Measurements from ENCODE around the gene CPEB3. TPM values are rescaled to one million over a fixed set of nuclear protein-coding genes. Genes with fewer than 3 reads are reported as not detected.

CPEB3 gene
- total RNA-seq, 1 donor from 2014 or later = 2.2 TPM

DNA sequence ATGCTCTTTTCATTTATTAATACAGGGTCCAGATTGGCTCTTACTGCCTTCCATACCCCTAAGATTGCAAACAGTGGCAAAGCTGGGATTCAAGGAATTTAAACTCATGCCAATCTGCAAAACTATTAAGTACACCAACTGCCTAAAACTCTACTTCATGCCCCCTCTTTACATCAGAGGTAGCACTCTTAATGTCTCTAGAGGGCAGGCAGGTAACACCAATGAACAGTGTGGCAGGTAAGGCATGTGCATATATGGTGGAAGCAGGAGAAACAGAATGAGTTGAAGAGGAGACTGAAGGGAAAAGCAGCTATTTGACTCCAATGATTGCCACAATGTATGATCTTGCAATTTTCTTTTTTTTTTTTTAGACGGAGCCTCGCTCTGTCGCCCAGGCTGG, 210.6 kb downstream of the CPEB3 start:
- Mint-ChIP-seq H3K4me1 (peaks cover 3% of the 10 kb centered on the region), H3K4me3 (no peak overlapping the region), H3K9me3 (no peaks in the 10 kb centered on the region), H3K27me3 (ENCODE audit: insufficient read depth, low read depth) (no peaks in the 10 kb centered on the region), H3K36me3 (no peaks in the 10 kb centered on the region), H3K27ac (no peak overlapping the region)
- Histone ChIP-seq H4K20me1 (ENCODE audit: low read depth) (no peaks in the 10 kb centered on the region), H3K36me3 (no peaks in the 10 kb centered on the region), H3K9ac (no peak overlapping the region), H3K4me1 (no peaks in the 10 kb centered on the region), H3K27ac (no peak overlapping the region), H3K4me2 (no peak overlapping the region), H3F3A (ENCODE audit: low read depth) (no peaks in the 10 kb centered on the region), H3K9me3 (ENCODE audit: low read depth) (no peaks in the 10 kb centered on the region), H3K4me3 (no peak overlapping the region), H3K79me2 (ENCODE audit: low read depth) (no peaks in the 10 kb centered on the region), H2AFZ (replicated peaks) (no peak overlapping the region), H3K27me3 (no peaks in the 10 kb centered on the region)
- no peak for TF ChIP-seq EZH2 (IDR thresholded peaks at IDR 0.05)
- no peak for TF ChIP-seq EZH2phosphoT487 (IDR thresholded peaks at IDR 0.05)
- TF ChIP-seq CTCF (IDR thresholded peaks at IDR 0.05) = no peak
- no peak for DNase-seq (ENCODE audit: low spot score)

- Histone ChIP-seq H3K4me3 (no peak overlapping the region), H3F3A (ENCODE audit: low read depth) (no peaks in the 10 kb centered on the region), H3K9me3 (ENCODE audit: low read depth) (no peaks in the 10 kb centered on the region), H3K36me3 (no peaks in the 10 kb centered on the region), H3K27ac (no peak overlapping the region), H3K79me2 (ENCODE audit: low read depth) (no peaks in the 10 kb centered on the region), H3K27me3 (no peaks in the 10 kb centered on the region), H3K9ac (no peak overlapping the region), H3K4me1 (no peaks in the 10 kb centered on the region), H2AFZ (replicated peaks) (no peak overlapping the region), H3K4me2 (no peak overlapping the region), H4K20me1 (ENCODE audit: low read depth) (no peaks in the 10 kb centered on the region)
- Mint-ChIP-seq H3K9me3 (no peaks in the 10 kb centered on the region), H3K27me3 (ENCODE audit: insufficient read depth, low read depth) (no peaks in the 10 kb centered on the region), H3K27ac (no peak overlapping the region), H3K36me3 (no peaks in the 10 kb centered on the region), H3K4me3 (no peak overlapping the region), H3K4me1 (peaks cover 3% of the 10 kb centered on the region)
- no peak for TF ChIP-seq EZH2 (IDR thresholded peaks at IDR 0.05)
- no peak for TF ChIP-seq EZH2phosphoT487 (IDR thresholded peaks at IDR 0.05)
- TF ChIP-seq CTCF (IDR thresholded peaks at IDR 0.05) = no peak
- DNase-seq (ENCODE audit: low spot score) = no peak
Measured at GRCh38 chr10:92079003-92079402, 211.9 kb downstream of the CPEB3 start.

DNA sequence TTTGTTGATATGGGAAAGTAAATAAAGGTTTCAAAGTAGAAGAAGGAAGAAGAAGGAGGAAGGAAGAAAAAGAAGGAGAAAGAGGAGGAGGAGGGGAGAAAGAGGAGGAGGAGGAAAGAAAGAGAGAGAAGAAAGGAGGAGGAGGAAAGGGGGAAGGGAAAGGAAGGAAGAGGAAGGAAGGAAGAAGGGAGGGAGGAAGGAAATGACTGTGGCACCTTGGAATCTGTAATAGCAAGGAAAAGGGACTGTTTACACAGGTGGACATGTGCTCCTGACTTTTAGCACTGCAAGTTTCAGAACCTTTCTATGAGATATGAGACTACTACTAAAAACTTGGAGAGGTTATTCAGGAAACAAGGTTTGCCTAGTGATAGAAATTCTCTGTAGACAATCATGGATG, 214.2 kb downstream of the CPEB3 start:
- DNase-seq (ENCODE audit: low spot score) = no peak
- Histone ChIP-seq H3F3A (ENCODE audit: low read depth) (no peaks in the 10 kb centered on the region), H3K27me3 (no peaks in the 10 kb centered on the region), H3K27ac (no peak overlapping the region), H2AFZ (replicated peaks) (no peak overlapping the region), H3K9ac (no peak overlapping the region), H3K4me1 (no peaks in the 10 kb centered on the region), H3K9me3 (ENCODE audit: low read depth) (no peaks in the 10 kb centered on the region), H3K4me2 (no peak overlapping the region), H4K20me1 (ENCODE audit: low read depth) (no peaks in the 10 kb centered on the region), H3K79me2 (ENCODE audit: low read depth) (no peaks in the 10 kb centered on the region), H3K36me3 (no peaks in the 10 kb centered on the region), H3K4me3 (no peak overlapping the region)
- H3K27me3 Mint-ChIP-seq (ENCODE audit: insufficient read depth, low read depth) = no peaks in the 10 kb centered on the region
- H3K36me3 Mint-ChIP-seq = no peaks in the 10 kb centered on the region
- no peak for TF ChIP-seq CTCF (IDR thresholded peaks at IDR 0.05)
- TF ChIP-seq EZH2 (IDR thresholded peaks at IDR 0.05) = no peak
- no peak for TF ChIP-seq EZH2phosphoT487 (IDR thresholded peaks at IDR 0.05)
- no peak overlapping the region for H3K27ac Mint-ChIP-seq
- H3K4me3 Mint-ChIP-seq = no peak overlapping the region
- peaks cover 3% of the 10 kb centered on the region for H3K4me1 Mint-ChIP-seq
- H3K9me3 Mint-ChIP-seq = no peaks in the 10 kb centered on the region

All from neural progenitor cell (in vitro differentiated cells).